HEK293 (cell line): Measurements from ENCODE around the gene TFE3.

Source experiments
- IKZF3 ChIP-seq: fragments of 450-650 bp; IDR thresholded peaks from 2 replicates; pipeline ENCODE4 v1.5.0; 2018; ENCODE audit warnings: missing biosample characterization, mild to moderate bottlenecking, missing genetic modification characterization, moderate library complexity
- KLF10 ChIP-seq: fragments of 450-650 bp; IDR thresholded peaks from 2 replicates; pipeline ENCODE4 v1.5.1; 2018; ENCODE audit warnings: missing biosample characterization, mild to moderate bottlenecking, missing genetic modification characterization
- MEIS1 ChIP-seq: sonication (generic); formaldehyde crosslinking; IDR thresholded peaks from 2 replicates; pipeline ENCODE4 v1.8.1; 2022; ENCODE audit warnings: missing genetic modification reagents, mild to moderate bottlenecking, borderline replicate concordance
- RBAK ChIP-seq: fragments of 450-650 bp; formaldehyde crosslinking; IDR thresholded peaks from 2 replicates; pipeline ENCODE4 v1.5.1; 2016; ENCODE audit warnings: missing biosample characterization, missing genetic modification characterization
- SCRT2 ChIP-seq: fragments of 450-650 bp; formaldehyde crosslinking; IDR thresholded peaks from 2 replicates; pipeline ENCODE4 v1.5.1; 2016; ENCODE audit warnings: missing biosample characterization, missing genetic modification characterization
- SETDB1 ChIP-seq: IDR thresholded peaks from one replicate; pipeline ENCODE4 v1.6.1; 2017; ENCODE audit warnings: mild to moderate bottlenecking, low read length, moderate library complexity, mixed read lengths; ENCODE audit not compliant: insufficient read length
- ZFP37 ChIP-seq: fragments of 450-650 bp; formaldehyde crosslinking; IDR thresholded peaks from 2 replicates; pipeline ENCODE4 v1.5.1; 2016; ENCODE audit warnings: missing biosample characterization, missing genetic modification characterization
- ZFP69B ChIP-seq: fragments of 450-650 bp; formaldehyde crosslinking; IDR thresholded peaks from 2 replicates; pipeline ENCODE4 v1.5.1; 2016; ENCODE audit warnings: missing biosample characterization, missing genetic modification characterization
- ZNF24 ChIP-seq: fragments of 450-650 bp; formaldehyde crosslinking; IDR thresholded peaks from 2 replicates; pipeline ENCODE4 v1.5.1; 2016; ENCODE audit warnings: missing biosample characterization, missing genetic modification characterization
- ZNF292 ChIP-seq: fragments of 450-650 bp; formaldehyde crosslinking; IDR thresholded peaks from 2 replicates; pipeline ENCODE4 v1.5.1; 2016; ENCODE audit warnings: low read depth, missing biosample characterization, missing genetic modification characterization, borderline replicate concordance
- ZNF366 ChIP-seq: fragments of 450-650 bp; formaldehyde crosslinking; conservative IDR thresholded peaks from 2 replicates; pipeline ENCODE4 v1.5.1; 2016; ENCODE audit warnings: missing biosample characterization, missing genetic modification characterization
- ZNF394 ChIP-seq: fragments of 450-650 bp; formaldehyde crosslinking; IDR thresholded peaks from 2 replicates; pipeline ENCODE4 v1.5.1; 2016; ENCODE audit warnings: missing biosample characterization, missing genetic modification characterization, mild to moderate bottlenecking, moderate library complexity, borderline replicate concordance
- ZNF416 ChIP-seq: fragments of 450-650 bp; formaldehyde crosslinking; IDR thresholded peaks from 2 replicates; pipeline ENCODE4 v1.5.1; 2016; ENCODE audit warnings: missing biosample characterization, missing genetic modification characterization
- ZNF423 ChIP-seq: fragments of 450-650 bp; formaldehyde crosslinking; IDR thresholded peaks from 2 replicates; pipeline ENCODE4 v1.5.1; 2016; ENCODE audit warnings: missing biosample characterization, missing genetic modification characterization
- ZNF473 ChIP-seq: fragments of 450-650 bp; formaldehyde crosslinking; IDR thresholded peaks from 2 replicates; pipeline ENCODE4 v1.5.1; 2017; ENCODE audit warnings: missing biosample characterization, missing genetic modification characterization
- ZNF521 ChIP-seq: fragments of 450-650 bp; formaldehyde crosslinking; IDR thresholded peaks from 2 replicates; pipeline ENCODE4 v1.5.1; 2017; ENCODE audit warnings: missing biosample characterization, mild to moderate bottlenecking, missing genetic modification characterization
- ZNF530 ChIP-seq: fragments of 450-650 bp; formaldehyde crosslinking; IDR thresholded peaks from 2 replicates; pipeline ENCODE4 v1.5.1; 2016; ENCODE audit warnings: low read depth, missing biosample characterization, missing genetic modification characterization
- ZNF549 ChIP-seq: fragments of 450-650 bp; IDR thresholded peaks from 2 replicates; pipeline ENCODE4 v1.5.1; 2018; ENCODE audit warnings: missing biosample characterization, missing genetic modification characterization, mild to moderate bottlenecking, inconsistent platforms, moderate library complexity
- ZNF555 ChIP-seq: fragments of 450-650 bp; formaldehyde crosslinking; conservative IDR thresholded peaks from 2 replicates; pipeline ENCODE4 v1.5.1; 2017; ENCODE audit warnings: missing biosample characterization, mild to moderate bottlenecking, missing genetic modification characterization, inconsistent platforms
- ZNF600 ChIP-seq: fragments of 450-650 bp; formaldehyde crosslinking; IDR thresholded peaks from 2 replicates; pipeline ENCODE4 v1.5.1; 2016; ENCODE audit warnings: missing biosample characterization, missing genetic modification characterization
- ZNF670 ChIP-seq: fragments of 450-650 bp; formaldehyde crosslinking; IDR thresholded peaks from 2 replicates; pipeline ENCODE4 v1.5.1; 2016; ENCODE audit warnings: missing biosample characterization, missing genetic modification characterization, low read depth
- ZNF677 ChIP-seq: fragments of 450-650 bp; IDR thresholded peaks from 2 replicates; pipeline ENCODE4 v1.5.0; 2018; ENCODE audit warnings: missing biosample characterization, mild to moderate bottlenecking, missing genetic modification characterization, moderate library complexity
- ZNF768 ChIP-seq: fragments of 450-650 bp; formaldehyde crosslinking; IDR thresholded peaks from 2 replicates; pipeline ENCODE4 v1.5.1; 2018; ENCODE audit warnings: missing biosample characterization, mild to moderate bottlenecking, missing genetic modification characterization
- TF ChIP-seq, protein P1 (sequence below): fragments of 450-650 bp; formaldehyde crosslinking; IDR thresholded peaks from 2 replicates; pipeline ENCODE4 v1.5.1; 2016; ENCODE audit warnings: missing biosample characterization, missing genetic modification characterization
- TF ChIP-seq, protein P2 (sequence below): fragments of 450-650 bp; formaldehyde crosslinking; IDR thresholded peaks from 2 replicates; pipeline ENCODE4 v1.5.1; 2016; ENCODE audit warnings: missing biosample characterization, missing genetic modification characterization, low read depth
- TF ChIP-seq, protein P3 (sequence below): fragments of 450-650 bp; formaldehyde crosslinking; IDR thresholded peaks from 2 replicates; pipeline ENCODE4 v1.5.1; 2017; ENCODE audit warnings: missing biosample characterization, missing genetic modification characterization
- TF ChIP-seq, protein P4 (sequence below): fragments of 450-650 bp; formaldehyde crosslinking; IDR thresholded peaks from 2 replicates; pipeline ENCODE4 v1.5.1; 2017; ENCODE audit warnings: missing biosample characterization, missing genetic modification characterization
- TF ChIP-seq, protein P5 (sequence below): fragments of 450-650 bp; formaldehyde crosslinking; IDR thresholded peaks from 2 replicates; pipeline ENCODE4 v1.5.1; 2016; ENCODE audit warnings: missing biosample characterization, missing genetic modification characterization, low read depth
- TF ChIP-seq, protein P6 (sequence below): fragments of 450-650 bp; formaldehyde crosslinking; IDR thresholded peaks from 2 replicates; pipeline ENCODE4 v1.5.1; 2016; ENCODE audit warnings: missing biosample characterization, missing genetic modification characterization

TFE3 gene

DNA sequence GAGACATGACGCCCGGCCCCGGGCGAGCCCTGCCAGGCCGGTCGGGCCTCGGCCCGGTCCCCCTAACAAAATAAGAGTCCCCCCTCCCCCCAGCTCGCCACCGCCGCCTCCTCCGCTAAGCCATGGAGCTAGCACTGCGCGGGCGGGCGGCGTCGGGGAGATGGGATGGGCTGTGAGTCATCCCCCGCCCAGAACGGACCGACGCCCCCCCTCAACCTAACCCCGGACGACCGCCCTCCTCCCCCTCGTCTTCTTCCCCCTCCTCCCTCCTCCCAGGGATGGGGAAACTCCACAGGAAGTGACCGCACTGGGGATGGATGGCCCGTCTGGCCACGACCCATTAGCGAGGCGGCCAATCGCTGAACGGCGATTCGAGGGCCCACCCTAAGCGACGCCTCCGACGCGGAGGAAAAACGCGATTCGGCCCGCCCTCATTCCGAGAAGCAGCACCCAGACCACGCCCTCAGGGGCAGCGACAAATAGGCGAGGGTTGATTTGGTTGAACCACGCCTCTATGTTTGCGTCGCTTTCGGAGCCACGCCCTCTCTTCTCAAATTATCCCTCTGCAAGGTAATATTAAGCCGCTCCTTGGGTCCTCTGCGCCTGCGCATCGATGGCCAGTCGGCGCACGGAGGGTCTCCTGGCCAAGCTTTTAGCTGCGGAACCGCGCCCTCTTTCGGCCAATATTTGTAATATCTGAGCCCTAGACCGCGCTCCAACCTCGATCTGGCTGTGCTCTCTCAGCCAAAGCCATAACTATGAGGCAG is at the start of gene TFE3 (continued):
- TF ChIP-seq, protein P1, sequence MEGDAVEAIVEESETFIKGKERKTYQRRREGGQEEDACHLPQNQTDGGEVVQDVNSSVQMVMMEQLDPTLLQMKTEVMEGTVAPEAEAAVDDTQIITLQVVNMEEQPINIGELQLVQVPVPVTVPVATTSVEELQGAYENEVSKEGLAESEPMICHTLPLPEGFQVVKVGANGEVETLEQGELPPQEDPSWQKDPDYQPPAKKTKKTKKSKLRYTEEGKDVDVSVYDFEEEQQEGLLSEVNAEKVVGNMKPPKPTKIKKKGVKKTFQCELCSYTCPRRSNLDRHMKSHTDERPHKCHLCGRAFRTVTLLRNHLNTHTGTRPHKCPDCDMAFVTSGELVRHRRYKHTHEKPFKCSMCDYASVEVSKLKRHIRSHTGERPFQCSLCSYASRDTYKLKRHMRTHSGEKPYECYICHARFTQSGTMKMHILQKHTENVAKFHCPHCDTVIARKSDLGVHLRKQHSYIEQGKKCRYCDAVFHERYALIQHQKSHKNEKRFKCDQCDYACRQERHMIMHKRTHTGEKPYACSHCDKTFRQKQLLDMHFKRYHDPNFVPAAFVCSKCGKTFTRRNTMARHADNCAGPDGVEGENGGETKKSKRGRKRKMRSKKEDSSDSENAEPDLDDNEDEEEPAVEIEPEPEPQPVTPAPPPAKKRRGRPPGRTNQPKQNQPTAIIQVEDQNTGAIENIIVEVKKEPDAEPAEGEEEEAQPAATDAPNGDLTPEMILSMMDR (tag by site-specific recombination) = peak; percentile 64
- TF ChIP-seq ZNF366 (tag by site-specific recombination) (peak; percentile 37), IKZF3 (tag by site-specific recombination) (peak; percentile 95), ZNF521 (tag by site-specific recombination) (no peak), MEIS1 (no peak), ZNF292 (tag by site-specific recombination) (no peak), ZNF549 (tag by site-specific recombination) (no peak), ZFP69B (tag by site-specific recombination) (no peak; the same call in 1 of the 2 replicates), ZNF394 (tag by site-specific recombination) (no peak), RBAK (tag by site-specific recombination) (no peak), ZNF530 (tag by site-specific recombination) (no peak), ZNF768 (tag by site-specific recombination) (no peak), ZNF423 (no peak), SCRT2 (tag by site-specific recombination) (no peak), ZNF677 (no peak), ZNF416 (tag by site-specific recombination) (no peak), ZNF600 (tag by site-specific recombination) (peak; percentile 54; the same call in 1 of the 2 replicates), ZFP37 (tag by site-specific recombination) (no peak), ZNF670 (tag by site-specific recombination) (no peak), ZNF24 (tag by site-specific recombination) (0 out of 2 replicates have a peak, but pooled peaks have one; percentile 18), KLF10 (peak; percentile 56), ZNF473 (tag by site-specific recombination) (no peak), ZNF555 (no peak), SETDB1 (no peak)
- TF ChIP-seq, protein P2, sequence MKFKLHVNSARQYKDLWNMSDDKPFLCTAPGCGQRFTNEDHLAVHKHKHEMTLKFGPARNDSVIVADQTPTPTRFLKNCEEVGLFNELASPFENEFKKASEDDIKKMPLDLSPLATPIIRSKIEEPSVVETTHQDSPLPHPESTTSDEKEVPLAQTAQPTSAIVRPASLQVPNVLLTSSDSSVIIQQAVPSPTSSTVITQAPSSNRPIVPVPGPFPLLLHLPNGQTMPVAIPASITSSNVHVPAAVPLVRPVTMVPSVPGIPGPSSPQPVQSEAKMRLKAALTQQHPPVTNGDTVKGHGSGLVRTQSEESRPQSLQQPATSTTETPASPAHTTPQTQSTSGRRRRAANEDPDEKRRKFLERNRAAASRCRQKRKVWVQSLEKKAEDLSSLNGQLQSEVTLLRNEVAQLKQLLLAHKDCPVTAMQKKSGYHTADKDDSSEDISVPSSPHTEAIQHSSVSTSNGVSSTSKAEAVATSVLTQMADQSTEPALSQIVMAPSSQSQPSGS (tag by site-specific recombination) = no peak
- TF ChIP-seq, protein P3, sequence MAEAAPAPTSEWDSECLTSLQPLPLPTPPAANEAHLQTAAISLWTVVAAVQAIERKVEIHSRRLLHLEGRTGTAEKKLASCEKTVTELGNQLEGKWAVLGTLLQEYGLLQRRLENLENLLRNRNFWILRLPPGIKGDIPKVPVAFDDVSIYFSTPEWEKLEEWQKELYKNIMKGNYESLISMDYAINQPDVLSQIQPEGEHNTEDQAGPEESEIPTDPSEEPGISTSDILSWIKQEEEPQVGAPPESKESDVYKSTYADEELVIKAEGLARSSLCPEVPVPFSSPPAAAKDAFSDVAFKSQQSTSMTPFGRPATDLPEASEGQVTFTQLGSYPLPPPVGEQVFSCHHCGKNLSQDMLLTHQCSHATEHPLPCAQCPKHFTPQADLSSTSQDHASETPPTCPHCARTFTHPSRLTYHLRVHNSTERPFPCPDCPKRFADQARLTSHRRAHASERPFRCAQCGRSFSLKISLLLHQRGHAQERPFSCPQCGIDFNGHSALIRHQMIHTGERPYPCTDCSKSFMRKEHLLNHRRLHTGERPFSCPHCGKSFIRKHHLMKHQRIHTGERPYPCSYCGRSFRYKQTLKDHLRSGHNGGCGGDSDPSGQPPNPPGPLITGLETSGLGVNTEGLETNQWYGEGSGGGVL (tag by site-specific recombination) = peak; percentile 97
- TF ChIP-seq, protein P4, sequence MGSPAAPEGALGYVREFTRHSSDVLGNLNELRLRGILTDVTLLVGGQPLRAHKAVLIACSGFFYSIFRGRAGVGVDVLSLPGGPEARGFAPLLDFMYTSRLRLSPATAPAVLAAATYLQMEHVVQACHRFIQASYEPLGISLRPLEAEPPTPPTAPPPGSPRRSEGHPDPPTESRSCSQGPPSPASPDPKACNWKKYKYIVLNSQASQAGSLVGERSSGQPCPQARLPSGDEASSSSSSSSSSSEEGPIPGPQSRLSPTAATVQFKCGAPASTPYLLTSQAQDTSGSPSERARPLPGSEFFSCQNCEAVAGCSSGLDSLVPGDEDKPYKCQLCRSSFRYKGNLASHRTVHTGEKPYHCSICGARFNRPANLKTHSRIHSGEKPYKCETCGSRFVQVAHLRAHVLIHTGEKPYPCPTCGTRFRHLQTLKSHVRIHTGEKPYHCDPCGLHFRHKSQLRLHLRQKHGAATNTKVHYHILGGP (tag by site-specific recombination) = no peak
- TF ChIP-seq, protein P5, sequence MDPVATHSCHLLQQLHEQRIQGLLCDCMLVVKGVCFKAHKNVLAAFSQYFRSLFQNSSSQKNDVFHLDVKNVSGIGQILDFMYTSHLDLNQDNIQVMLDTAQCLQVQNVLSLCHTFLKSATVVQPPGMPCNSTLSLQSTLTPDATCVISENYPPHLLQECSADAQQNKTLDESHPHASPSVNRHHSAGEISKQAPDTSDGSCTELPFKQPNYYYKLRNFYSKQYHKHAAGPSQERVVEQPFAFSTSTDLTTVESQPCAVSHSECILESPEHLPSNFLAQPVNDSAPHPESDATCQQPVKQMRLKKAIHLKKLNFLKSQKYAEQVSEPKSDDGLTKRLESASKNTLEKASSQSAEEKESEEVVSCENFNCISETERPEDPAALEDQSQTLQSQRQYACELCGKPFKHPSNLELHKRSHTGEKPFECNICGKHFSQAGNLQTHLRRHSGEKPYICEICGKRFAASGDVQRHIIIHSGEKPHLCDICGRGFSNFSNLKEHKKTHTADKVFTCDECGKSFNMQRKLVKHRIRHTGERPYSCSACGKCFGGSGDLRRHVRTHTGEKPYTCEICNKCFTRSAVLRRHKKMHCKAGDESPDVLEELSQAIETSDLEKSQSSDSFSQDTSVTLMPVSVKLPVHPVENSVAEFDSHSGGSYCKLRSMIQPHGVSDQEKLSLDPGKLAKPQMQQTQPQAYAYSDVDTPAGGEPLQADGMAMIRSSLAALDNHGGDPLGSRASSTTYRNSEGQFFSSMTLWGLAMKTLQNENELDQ = no peak; the same call in 1 of the 2 replicates
- TF ChIP-seq, protein P6, sequence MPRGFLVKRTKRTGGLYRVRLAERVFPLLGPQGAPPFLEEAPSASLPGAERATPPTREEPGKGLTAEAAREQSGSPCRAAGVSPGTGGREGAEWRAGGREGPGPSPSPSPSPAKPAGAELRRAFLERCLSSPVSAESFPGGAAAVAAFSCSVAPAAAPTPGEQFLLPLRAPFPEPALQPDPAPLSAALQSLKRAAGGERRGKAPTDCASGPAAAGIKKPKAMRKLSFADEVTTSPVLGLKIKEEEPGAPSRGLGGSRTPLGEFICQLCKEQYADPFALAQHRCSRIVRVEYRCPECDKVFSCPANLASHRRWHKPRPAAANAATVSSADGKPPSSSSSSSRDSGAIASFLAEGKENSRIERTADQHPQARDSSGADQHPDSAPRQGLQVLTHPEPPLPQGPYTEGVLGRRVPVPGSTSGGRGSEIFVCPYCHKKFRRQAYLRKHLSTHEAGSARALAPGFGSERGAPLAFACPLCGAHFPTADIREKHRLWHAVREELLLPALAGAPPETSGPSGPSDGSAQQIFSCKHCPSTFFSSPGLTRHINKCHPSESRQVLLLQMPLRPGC (tag by site-specific recombination) = no peak
